DOHH2 (cell line): ENCODE results near the gene ETFRF1.

Source experiments
- H3F3A ChIP-seq: fragments of 200-600 bp; sonication (generic), shearing (Covaris generic); 2 replicates; pipeline ENCODE4 v1.6.0; 2016; ENCODE audit warnings: antibody characterized with exemption, mild to moderate bottlenecking; ENCODE audit not compliant: control insufficient read depth, insufficient read depth
- H3K27ac ChIP-seq: fragments of 200-600 bp; sonication (generic); 2 replicates; pipeline ENCODE4 v1.5.1; 2014; ENCODE audit warnings: low read depth, mild to moderate bottlenecking, low read length, moderate library complexity
- H3K27me3 ChIP-seq: fragments of 200-600 bp; sonication (generic); 2 replicates; pipeline ENCODE4 v1.6.1; 2014; ENCODE audit warnings: mild to moderate bottlenecking, low read length, mixed read lengths; ENCODE audit not compliant: control insufficient read depth
- H3K36me3 ChIP-seq: fragments of 200-600 bp; sonication (generic); 2 replicates; pipeline ENCODE4 v1.6.1; 2014; ENCODE audit warnings: mild to moderate bottlenecking, low read length, moderate library complexity, mixed read lengths; ENCODE audit not compliant: control insufficient read depth
- H3K4me1 ChIP-seq: fragments of 200-600 bp; sonication (generic); 2 replicates; pipeline ENCODE4 v1.6.1; 2014; ENCODE audit warnings: mild to moderate bottlenecking, low read length, mixed read lengths; ENCODE audit not compliant: control insufficient read depth
- H3K4me2 ChIP-seq: fragments of 200-600 bp; sonication (generic); 2 replicates; pipeline ENCODE4 v1.6.0; 2014; ENCODE audit warnings: mild to moderate bottlenecking, low read length, moderate library complexity
- H3K4me3 ChIP-seq: fragments of 200-600 bp; sonication (generic); 2 replicates; pipeline ENCODE4 v1.5.1; 2014; ENCODE audit warnings: mild to moderate bottlenecking, low read length, mixed read lengths
- H3K79me2 ChIP-seq: fragments of 200-600 bp; sonication (generic); 2 replicates; pipeline ENCODE4 v1.6.1; 2014; ENCODE audit warnings: mild to moderate bottlenecking, low read length, mixed read lengths; ENCODE audit not compliant: control insufficient read depth
- H3K9me2 ChIP-seq: fragments of 200-600 bp; sonication (generic); replicated peaks from 2 replicates; pipeline ENCODE4 v1.6.1; 2014; ENCODE audit warnings: mild to moderate bottlenecking, low read length, mixed read lengths; ENCODE audit not compliant: control insufficient read depth
- H3K9me3 ChIP-seq: fragments of 200-600 bp; sonication (generic); 2 replicates; pipeline ENCODE4 v1.6.1; 2014; ENCODE audit warnings: antibody characterized with exemption, low read length, mixed read lengths; ENCODE audit not compliant: control insufficient read depth, insufficient read depth
- H4K20me1 ChIP-seq: fragments of 200-600 bp; sonication (generic); 2 replicates; pipeline ENCODE4 v1.6.0; 2014; ENCODE audit warnings: low read depth, mild to moderate bottlenecking, antibody characterized with exemption, low read length, moderate library complexity; ENCODE audit not compliant: control insufficient read depth, insufficient read depth
- EZH2phosphoT487 ChIP-seq: fragments of 200-600 bp; sonication (generic); IDR thresholded peaks from 2 replicates; pipeline ENCODE4 v1.6.1; 2017; ENCODE audit warnings: borderline replicate concordance, mild to moderate bottlenecking, antibody characterized with exemption, low read length, moderate library complexity, mixed read lengths
- TF ChIP-seq, protein P1 (sequence below): fragments of 200-600 bp; sonication (generic); IDR thresholded peaks from one replicate; pipeline ENCODE4 v1.5.1; 2014; ENCODE audit warnings: antibody characterized with exemption, mild to moderate bottlenecking, low read depth, low read length; ENCODE audit not compliant: poor library complexity, severe bottlenecking

ETFRF1 gene

DNA sequence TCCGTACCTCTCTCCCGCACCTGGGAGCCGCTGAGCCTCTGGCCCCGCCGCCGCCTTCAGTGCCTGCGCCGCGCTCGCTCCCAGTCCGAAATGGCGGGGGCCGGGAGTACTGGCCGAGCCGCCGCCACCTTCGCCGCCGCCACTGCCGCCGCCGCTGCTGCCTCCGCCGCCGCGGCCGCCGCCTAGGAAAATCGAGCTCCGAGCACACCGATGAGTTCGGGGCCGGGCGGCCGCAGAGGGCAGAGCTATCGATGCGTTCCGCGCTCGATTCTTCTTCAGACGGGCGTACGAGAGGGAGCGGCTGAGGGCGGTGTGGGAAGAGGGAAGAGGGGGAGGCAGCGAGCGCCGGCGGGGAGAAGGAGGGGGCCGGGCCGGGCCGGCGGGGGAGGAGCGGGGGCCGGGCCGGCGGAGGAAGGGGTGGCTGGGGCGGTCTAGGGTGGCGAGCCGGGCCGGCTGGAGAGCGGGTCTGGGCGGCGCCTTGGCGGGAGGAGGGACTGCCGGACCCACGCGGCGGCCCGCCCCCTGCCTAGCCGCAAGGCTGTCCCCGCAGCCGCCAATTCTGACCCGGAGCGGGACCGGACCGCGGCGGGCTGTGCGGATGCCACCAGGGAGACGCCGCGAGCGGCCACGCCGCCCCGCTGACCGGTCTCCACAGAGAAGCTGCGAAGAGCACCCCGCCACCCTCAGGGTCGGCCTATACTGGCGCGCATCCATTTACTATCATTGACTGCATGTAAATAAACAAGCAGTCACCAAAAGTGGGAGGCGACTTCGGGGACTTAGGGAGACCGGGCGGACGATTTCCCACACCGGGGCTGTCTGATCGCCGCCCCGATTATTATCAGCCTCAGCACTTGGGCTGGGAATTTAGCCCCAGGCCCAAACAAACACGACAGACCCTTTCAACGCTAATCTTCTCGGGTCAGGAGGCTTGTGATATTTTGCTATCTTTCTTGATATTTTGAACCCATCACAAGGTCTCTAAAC, 56.0 kb downstream of the ETFRF1 start, which contains the start of gene KRAS:
Gene KRAS (minus strand): TSS at position 186 of the 987 bp plus-strand sequence.
- peak within 1 kb of the TSS; percentile 97 for H3K4me2 ChIP-seq
- H3K9me2 ChIP-seq, result no peaks in the 10 kb centered on the region
- no peaks in the 10 kb centered on the region for H3K9me3 ChIP-seq
- H3K27ac ChIP-seq, result peak within 1 kb of the TSS; percentile 26
- H3K27me3 ChIP-seq, result no peaks in the 10 kb centered on the region
- H3F3A ChIP-seq, result peaks cover 5% of the 10 kb centered on the region
- no peaks in the 10 kb centered on the region for H4K20me1 ChIP-seq
- H3K79me2 ChIP-seq, result peaks cover 40% of the 10 kb centered on the region
- H3K4me1 ChIP-seq, result peaks cover 42% of the 10 kb centered on the region
- TF ChIP-seq, protein P1, sequence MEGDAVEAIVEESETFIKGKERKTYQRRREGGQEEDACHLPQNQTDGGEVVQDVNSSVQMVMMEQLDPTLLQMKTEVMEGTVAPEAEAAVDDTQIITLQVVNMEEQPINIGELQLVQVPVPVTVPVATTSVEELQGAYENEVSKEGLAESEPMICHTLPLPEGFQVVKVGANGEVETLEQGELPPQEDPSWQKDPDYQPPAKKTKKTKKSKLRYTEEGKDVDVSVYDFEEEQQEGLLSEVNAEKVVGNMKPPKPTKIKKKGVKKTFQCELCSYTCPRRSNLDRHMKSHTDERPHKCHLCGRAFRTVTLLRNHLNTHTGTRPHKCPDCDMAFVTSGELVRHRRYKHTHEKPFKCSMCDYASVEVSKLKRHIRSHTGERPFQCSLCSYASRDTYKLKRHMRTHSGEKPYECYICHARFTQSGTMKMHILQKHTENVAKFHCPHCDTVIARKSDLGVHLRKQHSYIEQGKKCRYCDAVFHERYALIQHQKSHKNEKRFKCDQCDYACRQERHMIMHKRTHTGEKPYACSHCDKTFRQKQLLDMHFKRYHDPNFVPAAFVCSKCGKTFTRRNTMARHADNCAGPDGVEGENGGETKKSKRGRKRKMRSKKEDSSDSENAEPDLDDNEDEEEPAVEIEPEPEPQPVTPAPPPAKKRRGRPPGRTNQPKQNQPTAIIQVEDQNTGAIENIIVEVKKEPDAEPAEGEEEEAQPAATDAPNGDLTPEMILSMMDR, result no peak
- no peak for TF ChIP-seq EZH2phosphoT487
- H3K4me3 ChIP-seq, result peak within 1 kb of the TSS; percentile 98
- peaks cover 5% of the 10 kb centered on the region for H3K36me3 ChIP-seq

DNA sequence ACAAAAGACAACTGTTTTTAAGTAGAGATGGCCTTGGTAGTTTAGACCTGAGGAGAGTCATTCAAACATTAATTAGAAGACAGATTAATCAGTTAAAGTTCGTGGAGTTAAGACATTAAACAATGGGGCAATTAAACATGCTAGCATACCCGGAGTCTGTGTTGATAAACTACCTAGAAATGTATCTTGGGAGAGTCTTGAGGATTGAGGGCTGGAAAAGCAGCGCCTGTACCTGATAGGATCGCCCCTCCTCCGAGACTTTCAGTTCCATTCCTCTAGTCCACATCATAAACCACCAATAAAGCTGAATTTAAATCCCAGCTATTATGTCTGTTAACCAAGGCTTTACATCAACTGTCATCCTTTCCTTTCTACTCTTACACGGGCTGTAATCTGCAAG, 56.7 kb downstream of the ETFRF1 start:
- Histone ChIP-seq H3K4me2 (peak overlapping the region; percentile 69), H3K27ac (peak overlapping the region; percentile 22; the same call in 1 of the 2 replicates), H3K27me3 (no peaks in the 10 kb centered on the region), H3F3A (peaks cover 5% of the 10 kb centered on the region), H3K36me3 (peaks cover 5% of the 10 kb centered on the region), H3K9me2 (no peaks in the 10 kb centered on the region), H3K9me3 (no peaks in the 10 kb centered on the region), H3K4me1 (peaks cover 42% of the 10 kb centered on the region), H4K20me1 (no peaks in the 10 kb centered on the region), H3K4me3 (peak overlapping the region; percentile 98), H3K79me2 (peaks cover 34% of the 10 kb centered on the region)
- TF ChIP-seq EZH2phosphoT487, result no peak
- TF ChIP-seq, protein P1, result no peak

DNA sequence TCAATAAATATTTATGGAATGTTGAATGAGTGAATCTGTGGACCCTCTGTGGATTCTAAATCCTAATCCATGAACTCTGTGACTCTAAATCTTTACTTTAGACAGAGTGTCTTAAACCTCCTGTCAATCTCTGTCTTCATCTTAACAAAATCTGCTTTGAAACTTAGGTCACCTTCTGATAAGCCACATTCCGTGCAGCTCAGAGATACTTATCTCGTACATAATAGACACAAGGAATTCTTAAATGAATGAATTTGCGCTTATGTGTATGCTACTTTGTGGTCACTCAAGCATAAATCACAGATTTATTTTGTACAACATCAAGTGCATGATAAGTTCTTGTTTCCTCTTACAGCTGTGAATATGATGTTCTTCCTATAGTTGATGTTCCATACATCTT, 57.9 kb downstream of the ETFRF1 start:
- H3K36me3 ChIP-seq, result peaks cover 5% of the 10 kb centered on the region
- H3F3A ChIP-seq, result peaks cover 3% of the 10 kb centered on the region
- H3K79me2 ChIP-seq, result peaks cover 23% of the 10 kb centered on the region
- H3K27ac ChIP-seq, result no peak overlapping the region
- TF ChIP-seq EZH2phosphoT487, result no peak
- TF ChIP-seq, protein P1, result no peak
- H3K4me3 ChIP-seq, result peak overlapping the region; percentile 49
- H3K9me2 ChIP-seq, result no peaks in the 10 kb centered on the region
- peaks cover 42% of the 10 kb centered on the region for H3K4me1 ChIP-seq
- no peaks in the 10 kb centered on the region for H3K27me3 ChIP-seq
- peak overlapping the region; percentile 57 for H3K4me2 ChIP-seq
- H4K20me1 ChIP-seq, result no peaks in the 10 kb centered on the region
- H3K9me3 ChIP-seq, result no peaks in the 10 kb centered on the region
